GM12865 (cell line): ENCODE results near the gene SFT2D1.

Source experiments
- DNase-seq: peaks from one replicate; pipeline ENCODE4 v3.0.0; 2010; ENCODE audit warnings: low read depth
- H3K4me3 ChIP-seq: 2 replicates; pipeline ENCODE4 v1.5.1; 2011; ENCODE audit warnings: mild to moderate bottlenecking, low read depth, low read length, control low read depth
- CTCF ChIP-seq: IDR thresholded peaks from 2 replicates; pipeline ENCODE4 v1.5.1; 2011; ENCODE audit warnings: low read length, control low read depth, low read depth, inconsistent platforms; ENCODE audit not compliant: insufficient read depth; ENCODE audit errors: missing control alignments

SFT2D1 gene

GRCh38 chr6:166277018-166277417 is 65.3 kb downstream of the SFT2D1 start:
- TF ChIP-seq CTCF, result no peak
- no peak overlapping the region for H3K4me3 ChIP-seq
- no peak for DNase-seq

- no peak overlapping the region; the same call in 1 of the 2 replicates for H3K4me3 ChIP-seq
- DNase-seq, result peak; percentile 87
- peak; percentile 99 for TF ChIP-seq CTCF
Observed at GRCh38 chr6:166275714-166276166, 66.6 kb downstream of the SFT2D1 start.

- no peak for DNase-seq
- no peak for TF ChIP-seq CTCF
- no peak overlapping the region for H3K4me3 ChIP-seq
Observed at GRCh38 chr6:166274739-166275370, 67.5 kb downstream of the SFT2D1 start.

GRCh38 chr6:166274163-166274562 is 68.2 kb downstream of the SFT2D1 start:
- no peak for DNase-seq
- no peak overlapping the region for H3K4me3 ChIP-seq
- TF ChIP-seq CTCF, result no peak

GRCh38 chr6:166271376-166271765 is 71.0 kb downstream of the SFT2D1 start:
- H3K4me3 ChIP-seq, result no peak overlapping the region
- TF ChIP-seq CTCF, result no peak
- DNase-seq, result no peak

GRCh38 chr6:166270706-166271375 is 71.5 kb downstream of the SFT2D1 start:
- TF ChIP-seq CTCF, result no peak
- H3K4me3 ChIP-seq, result no peak overlapping the region
- no peak for DNase-seq
